HepG2 (cell line): ENCODE measurements around the gene ARHGEF4. TPM values are rescaled to one million over a fixed set of nuclear protein-coding genes. Genes with fewer than 3 reads are reported as not detected.

Experiments used
- ARHGAP35 ChIP-seq: sonication (generic); formaldehyde crosslinking; IDR thresholded peaks from 2 replicates; pipeline ENCODE4 v1.9.0; 2022; ENCODE audit warnings: mild to moderate bottlenecking, inconsistent platforms, moderate library complexity, missing genetic modification reagents, borderline replicate concordance
- BRCA1 ChIP-seq: sonication (generic); formaldehyde crosslinking; IDR thresholded peaks from 2 replicates; pipeline ENCODE4 v1.4.0; 2020; ENCODE audit warnings: missing genetic modification reagents
- GABPA ChIP-seq, 2 experiments: IDR thresholded peaks; 2 replicates each; pipeline ENCODE4 v1.6.1; 2011 to 2016; ENCODE audit warnings: low read depth in 2 of 2, low read length in 1 of 2, missing biosample characterization in 1 of 2, missing genetic modification characterization in 1 of 2
- ISX ChIP-seq: sonication (generic); formaldehyde crosslinking; conservative IDR thresholded peaks from 2 replicates; pipeline ENCODE4 v1.5.0; 2020; ENCODE audit warnings: missing genetic modification reagents
- KLF9 ChIP-seq: IDR thresholded peaks from 2 replicates; pipeline ENCODE4 v1.6.1; 2016; ENCODE audit warnings: low read depth
- MTA1 ChIP-seq: sonication (generic); formaldehyde crosslinking; IDR thresholded peaks from 2 replicates; pipeline ENCODE4 v1.4.0; 2020; ENCODE audit warnings: missing genetic modification reagents, mild to moderate bottlenecking, borderline replicate concordance
- MXI1 ChIP-seq: IDR thresholded peaks from 3 replicates; pipeline ENCODE4 v1.6.1; 2012; ENCODE audit warnings: low read depth, low read length, inconsistent platforms, borderline replicate concordance
- MYC ChIP-seq: sonication (generic); formaldehyde crosslinking; IDR thresholded peaks from 2 replicates; pipeline ENCODE4 v1.9.0; 2021; ENCODE audit warnings: missing genetic modification reagents, borderline replicate concordance
- NONO ChIP-seq, 2 experiments: fragments of 450-650 bp in 1 of 2; sonication (generic) in 1 of 2; formaldehyde crosslinking in 1 of 2; IDR thresholded peaks in 1 of 2; conservative IDR thresholded peaks in 1 of 2; 2 replicates each; pipeline versions ENCODE4 v1.6.1 to v1.8.0; 2017 to 2022; ENCODE audit warnings: mild to moderate bottlenecking in 1 of 2, missing genetic modification reagents in 1 of 2, moderate library complexity in 1 of 2
- SKI ChIP-seq: fragments of 450-650 bp; IDR thresholded peaks from one replicate; pipeline ENCODE4 v1.6.1; 2018; ENCODE audit warnings: mild to moderate bottlenecking; ENCODE audit not compliant: partially characterized antibody
- SRSF1 ChIP-seq: fragments of 200-400 bp; formaldehyde crosslinking; optimal IDR thresholded peaks from 2 replicates; pipeline ENCODE3; 2017; ENCODE audit warnings: mild to moderate bottlenecking, low read depth, low read length, moderate library complexity
- ZNF335 ChIP-seq: sonication (generic); formaldehyde crosslinking; IDR thresholded peaks from 2 replicates; pipeline ENCODE4 v1.4.0; 2020; ENCODE audit warnings: missing genetic modification reagents
- ZNF546 ChIP-seq: sonication (generic); formaldehyde crosslinking; conservative IDR thresholded peaks from 2 replicates; pipeline ENCODE4 v1.8.1; 2023; ENCODE audit warnings: mild to moderate bottlenecking, missing genetic modification reagents
- ZNF547 ChIP-seq: sonication (generic); formaldehyde crosslinking; IDR thresholded peaks from 2 replicates; pipeline ENCODE4 v1.5.1; 2020; ENCODE audit warnings: mild to moderate bottlenecking, missing genetic modification reagents
- ZNF615 ChIP-seq: sonication (generic); formaldehyde crosslinking; IDR thresholded peaks from 2 replicates; pipeline ENCODE4 v1.5.0; 2020; ENCODE audit warnings: mild to moderate bottlenecking, missing genetic modification reagents, borderline replicate concordance
- ZNF766 ChIP-seq: sonication (generic); formaldehyde crosslinking; IDR thresholded peaks from 2 replicates; pipeline ENCODE4 v1.5.0; 2020; ENCODE audit warnings: missing genetic modification reagents, borderline replicate concordance
- polyA plus RNA-seq, 8 experiments: library from polyadenylated mRNA; depleted of rRNA in 3 of 8; stranded (reverse) in 7 of 8; unstranded in 1 of 8; fragments of >200 nt; fragmentation: Illumina TruSeq in 4 of 8; extraction: Trizol in 4 of 8; gene quantifications; 2 replicates each; pipeline versions ENCODE4 v1.2.1 to v1.2.3, GENCODE V29; 2011 to 2016; ENCODE audit warnings: low read depth in 4 of 8, missing spikeins in 1 of 8, mixed read lengths in 1 of 8; ENCODE audit not compliant: insufficient read depth in 1 of 8
- total RNA-seq, 5 experiments: library from RNA; depleted of rRNA; stranded (reverse); fragments of >200 nt; fragmentation: Illumina TruSeq; extraction: Trizol; gene quantifications; 2 replicates each; pipeline ENCODE4 v1.2.3, GENCODE V29; 2016; ENCODE audit warnings: low read depth in 1 of 5
- TF ChIP-seq, protein P1 (sequence below): sonication (generic); formaldehyde crosslinking; IDR thresholded peaks from 2 replicates; pipeline ENCODE4 v1.5.1; 2020; ENCODE audit warnings: mild to moderate bottlenecking, missing genetic modification reagents, moderate library complexity
- TF ChIP-seq, protein P2 (sequence below): sonication (generic); formaldehyde crosslinking; conservative IDR thresholded peaks from 2 replicates; pipeline ENCODE4 v1.4.0; 2020; ENCODE audit warnings: mild to moderate bottlenecking, missing genetic modification reagents, moderate library complexity
- TF ChIP-seq, protein P3 (sequence below): sonication (generic); formaldehyde crosslinking; IDR thresholded peaks from 2 replicates; pipeline ENCODE4 v1.5.1; 2020; ENCODE audit warnings: missing genetic modification reagents, mild to moderate bottlenecking, borderline replicate concordance

The ARHGEF4 gene
- total and polyA plus RNA-seq, 2 of the 13 experiments (the other 11 are each of a cell fraction or from before 2014, with no cell fraction given): 0.11 to 0.13 TPM

- TF ChIP-seq, protein P1, sequence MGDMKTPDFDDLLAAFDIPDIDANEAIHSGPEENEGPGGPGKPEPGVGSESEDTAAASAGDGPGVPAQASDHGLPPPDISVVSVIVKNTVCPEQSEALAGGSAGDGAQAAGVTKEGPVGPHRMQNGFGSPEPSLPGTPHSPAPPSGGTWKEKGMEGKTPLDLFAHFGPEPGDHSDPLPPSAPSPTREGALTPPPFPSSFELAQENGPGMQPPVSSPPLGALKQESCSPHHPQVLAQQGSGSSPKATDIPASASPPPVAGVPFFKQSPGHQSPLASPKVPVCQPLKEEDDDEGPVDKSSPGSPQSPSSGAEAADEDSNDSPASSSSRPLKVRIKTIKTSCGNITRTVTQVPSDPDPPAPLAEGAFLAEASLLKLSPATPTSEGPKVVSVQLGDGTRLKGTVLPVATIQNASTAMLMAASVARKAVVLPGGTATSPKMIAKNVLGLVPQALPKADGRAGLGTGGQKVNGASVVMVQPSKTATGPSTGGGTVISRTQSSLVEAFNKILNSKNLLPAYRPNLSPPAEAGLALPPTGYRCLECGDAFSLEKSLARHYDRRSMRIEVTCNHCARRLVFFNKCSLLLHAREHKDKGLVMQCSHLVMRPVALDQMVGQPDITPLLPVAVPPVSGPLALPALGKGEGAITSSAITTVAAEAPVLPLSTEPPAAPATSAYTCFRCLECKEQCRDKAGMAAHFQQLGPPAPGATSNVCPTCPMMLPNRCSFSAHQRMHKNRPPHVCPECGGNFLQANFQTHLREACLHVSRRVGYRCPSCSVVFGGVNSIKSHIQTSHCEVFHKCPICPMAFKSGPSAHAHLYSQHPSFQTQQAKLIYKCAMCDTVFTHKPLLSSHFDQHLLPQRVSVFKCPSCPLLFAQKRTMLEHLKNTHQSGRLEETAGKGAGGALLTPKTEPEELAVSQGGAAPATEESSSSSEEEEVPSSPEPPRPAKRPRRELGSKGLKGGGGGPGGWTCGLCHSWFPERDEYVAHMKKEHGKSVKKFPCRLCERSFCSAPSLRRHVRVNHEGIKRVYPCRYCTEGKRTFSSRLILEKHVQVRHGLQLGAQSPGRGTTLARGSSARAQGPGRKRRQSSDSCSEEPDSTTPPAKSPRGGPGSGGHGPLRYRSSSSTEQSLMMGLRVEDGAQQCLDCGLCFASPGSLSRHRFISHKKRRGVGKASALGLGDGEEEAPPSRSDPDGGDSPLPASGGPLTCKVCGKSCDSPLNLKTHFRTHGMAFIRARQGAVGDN (CRISPR knock-in tag): peak; percentile 34; the same call in 1 of the 2 replicates
- TF ChIP-seq ISX (CRISPR knock-in tag) (no peak), MTA1 (CRISPR knock-in tag) (peak; percentile 34; the same call in 1 of the 2 replicates), NONO (IDR thresholded peaks at IDR 0.05) (no peak), NONO (CRISPR knock-in tag; conservative IDR thresholded peaks at IDR 0.05) (no peak), GABPA (IDR thresholded peaks at IDR 0.05; ENCODE audit: low read depth, low read length) (no peak), GABPA (CRISPR knock-in tag; IDR thresholded peaks at IDR 0.05; ENCODE audit: low read depth) (no peak), ZNF547 (CRISPR knock-in tag) (no peak), ZNF546 (CRISPR knock-in tag) (no peak), ARHGAP35 (no peak), MXI1 (peak; percentile 33; the same call in 1 of the 3 replicates), BRCA1 (CRISPR knock-in tag) (no peak), SKI (peak; percentile 29), MYC (peak; percentile 58; the same call in 1 of the 2 replicates), ZNF766 (no peak), ZNF615 (CRISPR knock-in tag) (no peak), SRSF1 (no peak), KLF9 (CRISPR knock-in tag) (no peak), ZNF335 (CRISPR knock-in tag) (no peak)
- TF ChIP-seq, protein P2, sequence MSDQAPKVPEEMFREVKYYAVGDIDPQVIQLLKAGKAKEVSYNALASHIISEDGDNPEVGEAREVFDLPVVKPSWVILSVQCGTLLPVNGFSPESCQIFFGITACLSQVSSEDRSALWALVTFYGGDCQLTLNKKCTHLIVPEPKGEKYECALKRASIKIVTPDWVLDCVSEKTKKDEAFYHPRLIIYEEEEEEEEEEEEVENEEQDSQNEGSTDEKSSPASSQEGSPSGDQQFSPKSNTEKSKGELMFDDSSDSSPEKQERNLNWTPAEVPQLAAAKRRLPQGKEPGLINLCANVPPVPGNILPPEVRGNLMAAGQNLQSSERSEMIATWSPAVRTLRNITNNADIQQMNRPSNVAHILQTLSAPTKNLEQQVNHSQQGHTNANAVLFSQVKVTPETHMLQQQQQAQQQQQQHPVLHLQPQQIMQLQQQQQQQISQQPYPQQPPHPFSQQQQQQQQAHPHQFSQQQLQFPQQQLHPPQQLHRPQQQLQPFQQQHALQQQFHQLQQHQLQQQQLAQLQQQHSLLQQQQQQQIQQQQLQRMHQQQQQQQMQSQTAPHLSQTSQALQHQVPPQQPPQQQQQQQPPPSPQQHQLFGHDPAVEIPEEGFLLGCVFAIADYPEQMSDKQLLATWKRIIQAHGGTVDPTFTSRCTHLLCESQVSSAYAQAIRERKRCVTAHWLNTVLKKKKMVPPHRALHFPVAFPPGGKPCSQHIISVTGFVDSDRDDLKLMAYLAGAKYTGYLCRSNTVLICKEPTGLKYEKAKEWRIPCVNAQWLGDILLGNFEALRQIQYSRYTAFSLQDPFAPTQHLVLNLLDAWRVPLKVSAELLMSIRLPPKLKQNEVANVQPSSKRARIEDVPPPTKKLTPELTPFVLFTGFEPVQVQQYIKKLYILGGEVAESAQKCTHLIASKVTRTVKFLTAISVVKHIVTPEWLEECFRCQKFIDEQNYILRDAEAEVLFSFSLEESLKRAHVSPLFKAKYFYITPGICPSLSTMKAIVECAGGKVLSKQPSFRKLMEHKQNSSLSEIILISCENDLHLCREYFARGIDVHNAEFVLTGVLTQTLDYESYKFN (CRISPR knock-in tag): peak; percentile 35; the same call in 1 of the 2 replicates
- TF ChIP-seq, protein P3, sequence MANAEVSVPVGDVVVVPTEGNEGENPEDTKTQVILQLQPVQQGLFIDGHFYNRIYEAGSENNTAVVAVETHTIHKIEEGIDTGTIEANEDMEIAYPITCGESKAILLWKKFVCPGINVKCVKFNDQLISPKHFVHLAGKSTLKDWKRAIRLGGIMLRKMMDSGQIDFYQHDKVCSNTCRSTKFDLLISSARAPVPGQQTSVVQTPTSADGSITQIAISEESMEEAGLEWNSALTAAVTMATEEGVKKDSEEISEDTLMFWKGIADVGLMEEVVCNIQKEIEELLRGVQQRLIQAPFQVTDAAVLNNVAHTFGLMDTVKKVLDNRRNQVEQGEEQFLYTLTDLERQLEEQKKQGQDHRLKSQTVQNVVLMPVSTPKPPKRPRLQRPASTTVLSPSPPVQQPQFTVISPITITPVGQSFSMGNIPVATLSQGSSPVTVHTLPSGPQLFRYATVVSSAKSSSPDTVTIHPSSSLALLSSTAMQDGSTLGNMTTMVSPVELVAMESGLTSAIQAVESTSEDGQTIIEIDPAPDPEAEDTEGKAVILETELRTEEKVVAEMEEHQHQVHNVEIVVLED (CRISPR knock-in tag): no peak
Measured at GRCh38 chr2:130834091-130834930, 2.4 kb upstream of the ARHGEF4 start (continued).
